HUDEP-2 (cell line): ENCODE measurements around the gene C11orf54.
A peak's percentile ranks its signal among the peaks of the same experiment; 100 is the strongest.
"Not testable (repeated sequence)": the region's sequence is repeated elsewhere in the genome, so short reads cannot be mapped to it uniquely, and the experiment has no call there.

Experiments used
- DNase-seq, 76 experiments: peaks; one replicate each; lab custom pipeline; 2025; ENCODE audit not compliant: unreplicated experiment in 76 of 76; lab: John Stamatoyannopoulos, UW

C11orf54 gene

DNA sequence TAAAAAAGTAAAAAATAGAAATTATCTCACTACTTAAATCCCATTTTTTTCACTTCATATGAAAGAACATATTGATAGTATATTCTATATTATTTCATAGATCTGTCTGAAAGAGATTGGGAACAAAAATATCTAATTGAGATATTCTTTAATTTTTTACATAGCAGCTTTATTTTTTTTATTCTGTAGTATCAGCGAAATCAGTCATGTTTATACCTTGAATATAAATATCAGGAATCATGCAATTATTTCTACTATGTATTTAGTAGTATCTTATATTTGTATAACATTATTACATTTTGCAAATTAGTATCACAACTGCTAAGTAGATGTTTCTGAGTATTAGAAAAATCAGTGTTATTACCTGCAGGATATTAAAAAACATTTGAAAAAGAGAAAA is 20.4 kb downstream of the C11orf54 start:
- DNase-seq: no peak

DNA sequence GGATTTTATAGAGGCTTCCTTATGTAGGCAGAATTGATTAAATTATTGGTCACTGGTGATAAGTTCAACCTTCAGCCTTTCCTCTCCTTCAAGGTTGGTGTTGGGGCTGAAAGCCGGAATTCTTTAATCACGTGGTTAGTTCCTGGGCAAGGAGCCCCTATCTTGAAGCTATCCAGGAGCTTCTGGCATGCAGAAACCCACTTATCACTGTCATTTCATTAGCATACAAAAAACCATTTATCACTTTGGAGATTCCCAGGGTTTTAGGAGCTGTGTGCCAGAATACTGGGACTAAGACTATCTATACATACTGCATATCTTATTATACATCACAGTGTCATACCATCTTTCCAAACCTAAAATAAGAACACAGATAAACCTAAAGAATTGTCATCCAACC is 24.1 kb downstream of the C11orf54 start:
- no peak for DNase-seq

DNA sequence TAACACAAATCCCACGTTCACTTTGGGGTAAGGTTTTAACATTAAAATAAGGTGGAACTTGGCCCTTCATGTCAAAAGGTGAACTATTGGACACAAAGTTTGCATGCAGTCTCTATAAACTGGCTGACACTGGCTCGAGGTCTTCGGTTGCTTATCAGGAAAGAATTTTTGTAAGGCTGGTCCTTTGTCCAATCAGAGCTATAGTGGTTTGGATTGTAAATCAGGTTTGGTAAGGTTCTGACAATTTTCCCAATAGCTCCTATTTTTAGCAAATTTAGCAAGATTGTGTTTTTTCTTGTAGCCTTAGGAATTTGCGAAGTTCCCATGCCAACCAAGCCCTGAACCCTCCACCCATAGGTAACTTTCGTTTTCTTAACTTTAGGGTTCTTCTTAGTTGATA is 25.0 kb downstream of the C11orf54 start:
- DNase-seq: no peak

DNA sequence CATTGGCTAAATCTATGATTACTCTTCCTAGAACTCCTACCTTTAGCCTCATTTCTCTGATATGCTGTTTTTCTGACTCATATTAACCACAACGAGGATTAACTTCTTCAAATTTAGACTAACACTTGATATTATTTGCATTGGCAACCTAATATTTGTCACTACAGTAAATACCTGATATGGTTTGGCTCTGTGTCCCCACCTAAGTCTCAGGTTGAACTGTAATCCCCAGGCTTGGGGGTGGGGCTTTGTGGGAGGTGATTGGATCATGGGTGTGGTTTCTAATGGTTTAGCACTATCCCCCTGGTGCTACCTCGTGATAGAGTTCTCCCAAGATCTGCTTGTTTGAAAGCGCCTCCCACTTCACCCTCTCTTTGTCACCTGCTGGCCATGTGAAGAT is 25.5 kb downstream of the C11orf54 start:
- no peak for DNase-seq

DNA sequence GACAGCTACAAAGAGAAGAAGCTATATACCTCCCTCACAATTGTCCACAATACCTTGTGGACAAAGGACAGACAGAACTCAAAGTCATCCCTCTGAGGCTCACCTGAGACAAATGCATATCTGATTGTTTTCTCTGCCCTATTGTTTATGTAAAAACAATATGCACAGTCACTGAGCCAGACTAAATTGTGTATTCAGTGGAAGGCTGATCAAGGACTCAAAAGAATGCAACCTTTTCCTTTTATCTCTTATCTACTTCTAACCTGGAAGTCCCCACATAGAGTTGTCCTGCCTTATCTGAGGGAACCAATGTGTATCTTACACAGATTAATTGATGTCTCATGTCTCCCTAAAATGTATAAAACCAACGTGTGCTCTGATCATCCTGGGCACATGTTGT is 28.7 kb downstream of the C11orf54 start:
- no peak for DNase-seq

DNA sequence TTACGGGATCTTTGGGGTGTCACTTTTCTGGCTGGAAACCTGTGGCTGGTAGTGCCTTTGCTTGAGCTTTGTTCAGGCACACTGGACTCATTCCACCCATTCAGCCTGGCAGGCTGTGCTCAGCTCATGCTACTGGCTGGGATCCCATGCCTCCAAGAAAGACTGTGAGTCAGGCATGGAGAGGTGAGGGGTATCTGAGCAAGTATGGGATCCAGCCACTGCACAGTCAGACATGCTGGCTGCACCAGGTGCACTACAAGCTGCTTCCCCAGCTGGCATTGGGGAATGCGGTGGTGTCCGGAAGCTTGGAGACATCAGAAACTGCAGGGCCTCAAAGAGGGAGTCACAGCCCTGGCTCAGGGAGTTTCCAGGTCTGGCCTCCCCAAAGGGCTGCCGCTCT is 30.7 kb downstream of the C11orf54 start:
- DNase-seq: no peak

DNA sequence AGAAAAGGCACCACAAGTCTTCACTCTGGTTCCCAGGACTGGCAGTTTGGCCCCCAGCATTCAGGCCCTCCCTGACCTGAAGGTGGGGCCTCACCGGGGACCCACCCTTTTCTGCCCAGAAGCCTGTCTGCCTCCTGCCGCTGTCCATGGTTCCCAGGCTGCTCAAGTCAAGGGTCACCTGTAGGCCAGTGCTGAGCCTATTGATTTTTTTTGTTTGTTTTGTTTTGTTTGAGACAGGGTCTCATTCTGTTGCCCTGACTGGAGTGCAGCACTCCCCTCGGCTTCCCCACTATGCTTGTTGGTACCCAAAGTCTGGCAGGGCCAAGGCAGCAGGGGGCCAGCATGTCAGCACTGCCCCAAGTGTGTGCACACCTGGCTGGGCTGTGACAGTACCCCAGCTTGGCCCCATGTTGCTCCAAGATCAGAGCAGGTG is 31.6 kb downstream of the C11orf54 start:
- peak in 2 of 76 experiments; percentile 11 to 13 for DNase-seq

DNA sequence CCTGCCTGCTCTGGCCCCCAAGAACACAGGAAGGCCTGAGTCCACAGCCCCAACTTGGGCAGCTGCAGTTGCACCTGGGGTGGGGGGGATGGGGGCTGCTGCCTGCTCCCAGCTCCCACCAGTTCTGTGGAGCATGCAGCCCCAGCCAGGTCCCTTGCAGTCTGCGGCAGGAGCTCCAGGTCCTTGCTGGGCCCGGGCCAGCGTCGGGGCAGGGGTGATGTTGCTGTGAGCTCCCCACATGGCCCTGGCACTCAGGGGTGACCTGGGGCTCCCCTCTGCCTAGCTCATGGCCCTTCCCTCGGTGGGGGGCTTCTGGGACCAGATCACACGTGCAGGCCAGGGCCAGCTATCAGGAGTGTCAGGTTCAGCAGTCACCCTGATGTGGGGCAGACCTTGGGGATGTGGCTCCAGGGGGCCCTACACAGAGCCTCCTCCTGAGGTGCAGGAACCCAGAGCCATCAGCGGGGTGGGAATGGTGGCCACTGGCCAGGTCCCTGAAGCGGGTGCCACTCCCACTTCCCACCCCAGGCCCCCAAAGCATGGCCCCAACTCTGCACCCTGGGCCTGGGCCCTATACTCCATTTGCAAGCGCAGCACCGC is 32.2 kb downstream of the C11orf54 start:
- DNase-seq: no peak

DNA sequence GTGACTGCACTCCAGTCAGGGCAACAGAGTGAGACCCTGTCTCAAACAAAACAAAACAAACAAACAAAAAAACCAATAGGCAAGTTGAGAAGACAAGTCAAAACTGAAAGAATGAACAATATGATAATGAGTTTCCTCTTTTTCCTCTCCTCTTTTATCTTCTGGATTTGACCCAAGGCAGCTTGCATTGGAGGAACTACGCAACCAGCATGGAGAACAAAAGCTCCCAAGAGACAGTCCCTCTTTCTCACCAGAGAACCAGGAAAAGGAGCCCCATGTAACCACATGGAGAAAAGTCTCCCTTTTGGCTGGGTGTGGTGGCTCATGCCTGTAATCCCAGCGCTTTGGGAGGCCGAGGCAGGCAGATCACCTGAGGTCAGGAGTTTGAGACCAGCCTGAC is 33.1 kb downstream of the C11orf54 start:
- DNase-seq: not testable (repeated sequence)

DNA sequence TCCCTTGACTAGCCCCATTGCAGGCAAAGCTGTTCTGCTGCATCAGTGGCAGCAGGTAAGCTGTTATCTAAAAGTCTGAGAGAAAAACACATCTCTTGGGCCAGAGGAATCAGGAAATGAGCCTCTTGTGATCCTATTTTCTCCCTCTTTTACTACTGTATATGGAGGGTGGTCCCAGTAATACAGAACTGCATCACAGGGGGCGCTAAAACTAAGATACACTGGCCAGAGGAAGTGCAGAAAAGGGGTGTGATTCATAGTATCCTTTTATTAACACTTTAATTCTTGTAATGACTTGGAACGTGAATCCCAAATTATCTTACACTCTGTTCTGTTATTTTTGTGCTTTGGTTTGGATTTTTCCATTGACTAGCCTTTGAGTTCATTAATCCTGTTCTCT is 33.8 kb downstream of the C11orf54 start:
- peak in 21 of 76 experiments; percentile 1 to 41 (median 8) for DNase-seq

DNA sequence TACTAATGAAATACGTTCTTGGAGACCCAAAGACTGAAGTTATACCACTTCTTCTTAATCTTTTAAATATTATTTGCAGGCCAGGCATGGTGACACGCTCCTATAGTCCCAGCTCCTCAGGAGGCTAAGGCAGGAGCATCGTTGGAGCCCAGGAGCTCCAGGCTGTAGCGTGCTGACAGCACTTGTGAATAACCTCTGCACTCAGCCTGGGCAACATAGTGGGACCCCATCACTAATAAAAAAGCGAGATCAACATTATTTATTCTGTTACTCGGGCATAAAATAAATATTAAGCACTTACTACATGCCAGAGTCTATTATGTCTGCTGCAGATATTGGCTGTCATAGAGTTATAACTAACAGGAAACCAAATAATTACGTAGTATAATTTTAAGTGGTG is 41.9 kb downstream of the C11orf54 start:
- DNase-seq: no peak

DNA sequence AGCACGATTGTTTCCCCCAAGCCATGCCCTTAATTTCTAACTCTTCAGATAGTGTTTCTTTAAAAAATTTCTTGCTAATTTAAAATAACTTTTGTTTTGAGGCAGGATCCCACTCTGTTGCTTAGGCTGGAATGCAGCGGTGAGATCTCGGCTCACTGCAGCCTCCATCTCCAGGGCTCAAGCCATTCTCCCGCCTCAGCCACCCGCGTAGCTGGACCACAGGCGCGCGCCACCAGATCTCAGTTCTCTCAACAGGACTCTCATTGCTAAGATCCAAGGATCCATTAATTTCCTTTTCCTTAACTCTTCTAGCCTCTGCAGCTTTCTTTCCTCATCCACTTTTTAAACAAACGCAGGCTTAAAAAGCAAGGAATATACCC is 42.3 kb downstream of the C11orf54 start:
- DNase-seq: peak in 5 of 76 experiments; percentile 28 to 48 (median 41)

DNA sequence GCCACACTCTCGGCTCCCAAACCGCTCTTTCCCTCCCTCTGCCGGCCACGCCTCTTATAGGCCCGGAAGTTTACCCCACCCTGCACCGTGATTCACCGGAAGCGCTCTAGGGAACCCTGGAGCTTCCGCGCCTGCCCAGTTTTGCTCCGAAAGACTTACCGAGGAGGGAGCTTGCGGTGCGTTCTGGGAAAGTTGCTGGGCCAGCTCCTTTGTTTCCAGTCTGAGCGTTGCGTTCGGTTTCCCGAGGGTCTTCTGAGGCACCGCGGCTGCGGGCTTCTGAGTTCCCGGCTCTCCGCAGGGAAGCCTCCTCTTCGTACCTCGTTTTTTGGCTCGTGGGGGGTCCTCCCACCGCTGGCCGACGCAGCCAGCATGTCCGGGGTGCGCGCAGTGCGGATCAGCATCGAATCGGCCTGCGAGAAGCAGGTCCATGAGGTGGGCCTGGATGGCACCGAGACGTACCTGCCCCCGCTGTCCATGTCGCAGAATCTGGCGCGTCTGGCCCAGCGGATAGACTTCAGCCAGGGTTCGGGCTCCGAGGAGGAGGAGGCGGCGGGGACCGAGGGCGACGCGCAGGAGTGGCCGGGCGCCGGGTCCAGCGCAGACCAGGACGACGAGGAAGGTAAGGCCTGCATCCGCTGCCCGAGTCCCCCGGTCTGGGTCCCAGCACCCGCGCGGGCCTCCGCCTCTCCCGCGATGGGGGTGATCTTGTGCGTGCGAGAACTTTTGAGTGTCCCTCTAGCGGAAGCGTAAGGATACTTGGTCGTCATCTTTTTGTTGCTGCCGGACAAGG is 42.9 kb downstream of the C11orf54 start, which contains the start of gene MED17:
TSS of gene MED17 (plus strand) at position 138 of the 790 bp plus-strand sequence. CDS start at position 370, 232 bp downstream.
- peak in 75 of 76 experiments; percentile 10 to 89 (median 79) for DNase-seq

DNA sequence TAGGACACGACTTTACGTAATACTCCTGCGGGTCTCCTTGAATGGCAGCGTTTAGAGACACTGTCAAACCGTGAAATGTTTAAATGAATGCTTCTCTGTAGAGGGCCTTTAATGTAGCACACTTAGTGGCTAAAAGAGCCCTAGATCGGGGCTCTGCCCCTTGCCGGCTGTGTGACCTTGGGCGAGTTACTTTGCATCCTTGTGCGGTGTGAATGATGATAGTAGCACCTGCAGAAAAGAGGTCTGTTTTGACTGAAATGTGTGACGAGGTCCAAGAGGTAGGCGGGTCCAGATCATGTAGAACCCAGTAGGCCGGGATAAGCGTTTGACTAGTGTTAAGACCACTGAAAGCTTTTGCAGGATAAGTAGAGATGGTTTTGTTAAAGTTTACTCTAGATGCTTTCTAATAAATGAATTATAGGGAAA is 43.5 kb downstream of the C11orf54 start:
- DNase-seq: peak in 1 of 76 experiments; percentile 30

DNA sequence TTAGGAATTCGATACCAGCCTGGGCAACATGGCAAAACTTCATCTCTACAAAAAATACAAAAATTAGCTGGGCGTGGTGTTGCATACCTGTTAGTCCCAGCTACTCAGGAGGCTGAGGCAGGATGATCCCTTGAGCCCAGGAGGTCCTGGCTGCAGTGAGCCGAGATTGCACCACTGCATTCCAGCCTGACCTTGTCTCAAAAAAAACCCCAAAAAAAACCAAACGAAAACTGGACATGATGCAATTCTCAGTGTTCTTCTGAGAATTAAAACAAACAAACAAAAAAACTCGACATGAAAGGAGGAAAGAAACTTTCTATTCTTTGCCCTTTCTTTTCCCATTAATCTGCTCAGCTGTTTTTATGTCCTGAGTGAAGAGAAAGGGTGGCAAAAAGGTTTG is 50.0 kb downstream of the C11orf54 start:
- no peak for DNase-seq

DNA sequence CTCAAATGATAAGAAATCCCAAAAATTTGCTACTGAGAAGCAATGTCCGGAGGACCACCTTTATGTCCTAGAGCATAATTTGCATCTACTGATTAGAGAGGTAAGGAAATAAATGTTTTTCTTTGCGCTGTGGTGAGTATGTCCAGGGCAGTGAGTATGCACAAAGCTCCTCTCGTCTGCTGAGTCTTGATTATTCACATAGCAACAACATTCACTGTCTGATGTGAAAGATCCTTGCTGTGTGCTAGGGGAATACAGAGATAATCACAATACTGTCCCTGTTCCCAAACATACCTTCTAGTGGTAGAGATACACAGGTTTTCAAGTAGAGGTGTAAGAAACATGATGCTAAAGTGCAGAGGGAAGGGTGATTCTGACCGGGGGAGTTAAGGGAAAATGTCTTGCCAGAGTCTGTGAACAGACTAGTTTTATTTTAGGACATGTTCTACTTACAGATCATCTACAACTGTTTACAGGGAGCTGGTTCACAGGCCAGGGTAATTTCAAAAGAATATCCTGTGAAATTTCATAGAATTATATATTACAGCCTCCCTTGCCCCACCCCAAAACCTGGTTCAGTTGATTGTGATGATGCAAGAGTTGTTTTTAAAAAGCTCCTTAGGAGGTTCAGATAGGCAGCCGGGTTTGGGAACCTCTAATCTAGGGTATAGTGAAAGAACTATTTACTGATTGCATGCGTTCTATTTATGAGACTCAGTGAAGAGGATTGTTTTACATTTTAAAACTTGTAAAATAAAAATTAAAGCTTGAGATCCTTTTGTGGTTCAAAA is 55.2 kb downstream of the C11orf54 start:
- DNase-seq: peak in 4 of 76 experiments; percentile 7 to 28 (median 16)

DNA sequence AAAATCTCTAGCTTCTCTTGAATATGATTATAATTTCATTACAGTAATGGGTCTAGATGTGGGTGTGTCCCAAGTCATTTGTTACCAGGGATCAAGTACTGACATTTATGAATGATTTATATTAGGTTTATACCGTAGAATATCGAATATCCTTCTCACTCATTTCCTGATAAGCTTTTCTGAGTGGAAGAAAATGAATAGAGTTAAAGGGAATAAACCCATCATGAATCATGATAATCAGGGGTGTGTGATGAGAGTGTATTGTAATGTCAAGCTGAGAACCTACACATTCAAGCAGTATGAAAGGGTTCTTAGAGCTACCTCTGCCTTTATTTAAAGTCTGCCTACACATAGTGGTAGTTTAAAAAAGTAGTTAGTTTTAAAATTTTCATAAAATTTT is 59.9 kb downstream of the C11orf54 start:
- DNase-seq: no peak

DNA sequence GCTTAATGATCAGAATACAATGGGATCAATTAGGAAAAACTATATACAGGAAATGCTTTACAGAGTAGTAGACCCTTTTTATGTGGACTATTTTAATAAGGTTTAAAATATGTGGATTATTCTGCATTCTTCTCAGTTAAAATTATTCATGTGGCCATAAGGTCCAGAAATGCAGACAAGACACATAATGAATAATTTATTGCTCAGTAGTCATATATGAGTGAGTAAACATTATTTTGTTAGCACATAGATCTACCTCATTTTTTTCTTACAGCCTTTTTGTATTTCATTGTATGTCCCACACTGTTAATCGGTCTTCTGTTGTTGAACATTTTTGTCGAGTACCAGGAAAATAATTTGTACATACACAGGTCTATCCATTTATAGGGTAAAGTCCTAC is 63.4 kb downstream of the C11orf54 start:
- DNase-seq: no peak

DNA sequence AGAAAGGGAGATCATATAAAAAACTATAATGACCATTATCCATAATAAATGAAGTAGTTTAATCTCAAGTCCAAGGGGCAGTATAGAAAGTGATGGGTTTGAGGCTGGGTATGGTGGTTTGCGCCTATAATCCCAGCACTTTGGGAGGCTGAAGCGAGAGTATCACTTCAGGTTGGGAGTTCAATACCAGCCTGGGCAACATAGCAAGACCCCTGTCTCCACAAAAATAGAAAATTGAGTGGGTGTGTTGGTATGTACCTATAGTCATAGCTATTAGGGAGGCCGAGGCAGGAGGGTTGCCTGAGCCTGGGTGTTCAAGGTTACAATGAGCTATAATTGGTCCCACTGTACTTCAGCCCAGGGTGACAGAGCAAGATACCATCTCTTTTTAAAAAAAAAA is 66.5 kb downstream of the C11orf54 start:
- DNase-seq: no peak

DNA sequence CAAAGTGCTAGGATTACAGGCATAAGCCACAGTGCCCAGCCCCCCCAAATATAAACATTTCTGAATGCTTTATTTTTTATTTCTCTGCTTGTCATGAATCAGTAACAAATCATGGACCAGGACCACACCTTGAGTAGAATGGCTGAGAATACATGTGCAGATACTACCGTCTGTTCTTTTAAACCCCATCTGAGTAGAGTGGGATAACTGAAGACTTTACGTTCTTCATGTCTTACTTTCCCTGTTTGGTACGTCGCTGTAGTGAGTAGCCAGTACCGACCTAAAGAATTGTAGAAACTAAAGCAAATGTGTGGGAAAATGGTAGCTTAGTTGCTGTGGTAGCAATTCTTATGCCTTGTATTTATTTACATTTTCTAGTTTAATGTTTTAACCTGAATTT is 72.5 kb downstream of the C11orf54 start:
- no peak for DNase-seq
